Measurements from ENCODE around the gene VTI1A. TPM values are rescaled to one million over a fixed set of nuclear protein-coding genes. Genes with fewer than 3 reads are reported as not detected.

The VTI1A gene
- total and polyA plus RNA-seq, 2 of the 8 experiments (the other 6 are each of a cell fraction or from before 2014, with no cell fraction given) = 6.0 to 20.0 TPM

DNA sequence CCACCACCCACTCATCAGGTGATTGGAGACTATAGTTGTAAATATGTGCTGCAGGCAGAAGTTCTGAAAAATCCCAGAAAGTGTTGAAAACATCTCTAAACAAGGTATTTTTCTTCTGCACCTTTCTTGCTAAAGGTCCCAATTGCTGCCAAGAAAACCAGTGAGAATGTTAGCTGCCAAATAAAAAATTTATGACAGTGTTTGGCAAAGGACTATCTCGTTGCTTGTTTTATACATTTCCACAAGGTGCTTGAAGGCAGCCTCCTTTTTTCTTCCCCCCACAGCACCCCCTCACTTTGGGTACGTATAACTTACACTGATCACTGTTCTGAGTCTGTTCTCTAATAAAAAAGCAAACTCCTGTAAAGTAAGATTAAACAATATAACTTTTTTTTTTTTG is 344.4 kb downstream of the VTI1A start (continued):
- TF ChIP-seq CHD7 (IDR thresholded peaks at IDR 0.05; ENCODE audit: insufficient replicate concordance, low read length) (no peak), SIX5 (IDR thresholded peaks at IDR 0.05; ENCODE audit: low read depth, low read length) (no peak), KDM4A (IDR thresholded peaks at IDR 0.05; ENCODE audit: low read depth, low read length, severe bottlenecking) (no peak)
